CD14-positive monocyte (primary cell): Measurements from ENCODE around the gene TMEM218. TPM values are rescaled to one million over a fixed set of nuclear protein-coding genes. Genes with fewer than 3 reads are reported as not detected.
A peak's percentile ranks its signal among the peaks of the same experiment; 100 is the strongest.

Experiments
- DNase-seq, 3 donors: peaks; one replicate each; pipeline ENCODE4 v3.0.0-alpha.2; 2011 to 2022
- H2AFZ ChIP-seq: 2 replicates; pipeline ENCODE4 v1.6.0; 2012; ENCODE audit warnings: mild to moderate bottlenecking, low read depth, low read length, inconsistent platforms; ENCODE audit not compliant: insufficient read depth, poor library complexity, severe bottlenecking
- H3K27ac ChIP-seq, 2 donors: 1 replicate in 1 of 2; 2 replicates in 1 of 2; pipeline ENCODE4 v1.5.1; 2012 to 2013; ENCODE audit warnings: low read length in 2 of 2, control low read depth in 1 of 2, inconsistent platforms in 1 of 2, low read depth in 1 of 2, mild to moderate bottlenecking in 1 of 2
- H3K27me3 ChIP-seq, 2 donors: one replicate each; pipeline versions ENCODE4 v1.6.0 to v1.6.1; 2011 to 2013; ENCODE audit warnings: low read length in 2 of 2; ENCODE audit not compliant: control insufficient read depth in 2 of 2, insufficient read depth in 2 of 2
- H3K36me3 ChIP-seq, 2 donors: replicated peaks in 1 of 2; 1 replicate in 1 of 2; 2 replicates in 1 of 2; pipeline versions ENCODE4 v1.5.1 to v1.6.1; 2012 to 2013; ENCODE audit warnings: low read length in 2 of 2, control low read depth in 1 of 2, inconsistent platforms in 1 of 2, mild to moderate bottlenecking in 1 of 2; ENCODE audit not compliant: insufficient read depth in 2 of 2, control insufficient read depth in 1 of 2
- H3K4me1 ChIP-seq, 2 donors: 1 replicate in 1 of 2; 2 replicates in 1 of 2; pipeline versions ENCODE4 v1.5.1 to v1.6.1; 2012 to 2013; ENCODE audit warnings: low read length in 2 of 2, control low read depth in 1 of 2, inconsistent platforms in 1 of 2, mild to moderate bottlenecking in 1 of 2, moderate library complexity in 1 of 2; ENCODE audit not compliant: insufficient read depth in 2 of 2, control insufficient read depth in 1 of 2
- H3K4me2 ChIP-seq: replicated peaks from 2 replicates; pipeline ENCODE3; 2012; ENCODE audit warnings: low read length, moderate library complexity, mild to moderate bottlenecking; ENCODE audit not compliant: poor library complexity, severe bottlenecking; ENCODE audit errors: extremely low read depth
- H3K4me3 ChIP-seq, 3 experiments: fragments of 200-600 bp in 1 of 3; sonication (generic) in 1 of 3; replicated peaks in 1 of 3; 1 replicate in 2 of 3; 2 replicates in 1 of 3; pipeline ENCODE4 v1.5.1; 2011 to 2013; ENCODE audit warnings: low read length in 3 of 3, mild to moderate bottlenecking in 3 of 3, control low read depth in 2 of 3, low read depth in 2 of 3, inconsistent platforms in 1 of 3, moderate library complexity in 1 of 3
- H3K79me2 ChIP-seq: 2 replicates; pipeline ENCODE4 v1.6.0; 2012; ENCODE audit warnings: mild to moderate bottlenecking, control low read depth, inconsistent platforms, low read length, moderate library complexity; ENCODE audit not compliant: insufficient read depth
- H3K9ac ChIP-seq: 2 replicates; pipeline ENCODE4 v1.6.0; 2017; ENCODE audit warnings: low read length, mild to moderate bottlenecking; ENCODE audit not compliant: insufficient read depth, poor library complexity, severe bottlenecking
- H3K9me3 ChIP-seq, 2 donors: replicated peaks in 1 of 2; 1 replicate in 1 of 2; 2 replicates in 1 of 2; pipeline versions ENCODE4 v1.5.1 to v1.6.1; 2012 to 2013; ENCODE audit warnings: low read length in 2 of 2, control low read depth in 1 of 2; ENCODE audit not compliant: control insufficient read depth in 1 of 2, insufficient read depth in 1 of 2
- H4K20me1 ChIP-seq: 2 replicates; pipeline ENCODE4 v1.6.0; 2012; ENCODE audit warnings: mild to moderate bottlenecking, low read length, control low read depth, moderate library complexity; ENCODE audit not compliant: insufficient read depth
- H3K27ac Mint-ChIP-seq, 7 donors: one replicate each; pipeline ENCODE4 v1.8.0; 2020; ENCODE audit warnings: mild to moderate bottlenecking in 7 of 7, mixed read lengths in 7 of 7, moderate library complexity in 6 of 7, inconsistent platforms in 2 of 7
- H3K27me3 Mint-ChIP-seq, 3 donors: one replicate each; pipeline ENCODE4 v1.8.0; 2021 to 2022; ENCODE audit warnings: low read depth in 3 of 3, mild to moderate bottlenecking in 3 of 3, mixed read lengths in 3 of 3, moderate library complexity in 3 of 3, inconsistent platforms in 1 of 3
- H3K36me3 Mint-ChIP-seq, 2 donors: one replicate each; pipeline ENCODE4 v1.8.0; 2020; ENCODE audit warnings: mixed read lengths in 2 of 2, inconsistent platforms in 1 of 2, mild to moderate bottlenecking in 1 of 2
- H3K4me1 Mint-ChIP-seq: one replicate; pipeline ENCODE4 v1.8.0; 2020; ENCODE audit warnings: mild to moderate bottlenecking, mixed read lengths
- H3K4me3 Mint-ChIP-seq, 2 donors: one replicate each; pipeline ENCODE4 v1.8.0; 2020; ENCODE audit warnings: mild to moderate bottlenecking in 2 of 2, mixed read lengths in 2 of 2, moderate library complexity in 1 of 2
- H3K9me3 Mint-ChIP-seq, 7 donors: one replicate each; pipeline ENCODE4 v1.8.0; 2020 to 2022; ENCODE audit warnings: mixed read lengths in 7 of 7, mild to moderate bottlenecking in 6 of 7, moderate library complexity in 6 of 7, inconsistent platforms in 2 of 7
- CTCF ChIP-seq: fragments of 200-600 bp; IDR thresholded peaks from one replicate; pipeline ENCODE4 v1.8.0; 2022; ENCODE audit warnings: antibody characterized with exemption, mild to moderate bottlenecking
- WGBS: methylation state at CpG from one replicate; pipeline ENCODE4 v1.1.5; 2013; ENCODE audit warnings: missing lambda C conversion rate; ENCODE audit not compliant: insufficient coverage; 5-methylcytosine and 5-hydroxymethylcytosine counted together
- intact Hi-C, 2 donors: fragments of 100-400 bp; cut with micrococcal nuclease; formaldehyde crosslinking; loops; one replicate each; pipeline versions ENCODE4 v1.15.0 to v1.15.1; 2023
- polyA plus RNA-seq, 3 donors: library from polyadenylated mRNA; depleted of rRNA in 1 of 3; unstranded in 2 of 3; stranded (reverse) in 1 of 3; fragments of 300-500 nt in 2 of 3; fragments of >200 nt in 1 of 3; fragmentation: Illumina TruSeq in 2 of 3; gene quantifications; 1 replicate in 2 of 3; 2 replicates in 1 of 3; pipeline ENCODE4 v1.2.3, GENCODE V29; 2012 to 2021

TMEM218 gene
- polyA plus RNA-seq, 3 donors = 40.3 to 57.7 (median 55.7) TPM

GRCh38 chr11:125071435-125071834 lies 40.0 kb downstream of the TMEM218 start:
- Histone ChIP-seq H4K20me1 (no peaks in the 10 kb centered on the region), H2AFZ (no peak overlapping the region), H3K27me3 (no peaks in the 10 kb centered on the region), H3K27ac (peak overlapping the region; percentile 98 to 99), H3K9me3 (no peaks in the 10 kb centered on the region), H3K36me3 (peaks cover 0 to 14% of the 10 kb centered on the region in 2 donors), H3K4me3 (peak overlapping the region in 1 of 3 experiments; percentile 27), H3K4me1 (peaks cover 91 to 96% of the 10 kb centered on the region in 2 donors), H3K79me2 (peaks cover 55% of the 10 kb centered on the region), H3K9ac (peak overlapping the region; percentile 68), H3K4me2 (peak overlapping the region; percentile 41)
- TF ChIP-seq CTCF = no peak
- peak in 2 of 3 donors; percentile 44 to 49 for DNase-seq
- Mint-ChIP-seq H3K27ac (peak overlapping the region; percentile 99 to 100 (median 99)), H3K4me3 (peak overlapping the region in 1 of 2 donors; percentile 76), H3K27me3 (peaks cover 0 to 7% (median 5%) of the 10 kb centered on the region in 3 donors), H3K36me3 (peaks cover 31 to 55% of the 10 kb centered on the region in 2 donors), H3K4me1 (peaks cover 90% of the 10 kb centered on the region), H3K9me3 (peaks cover 0 to 2% (median 0%) of the 10 kb centered on the region in 7 donors)
- WGBS = 31% methylated on average over 4 of the region's 5 CpGs
- intact Hi-C loops = loop anchor here in 1 of 2 donors (5.0 kb wide), 1 partner anchor 41 kb away; the partner anchor contains the start of gene TMEM218

- DNase-seq = peak; percentile 97 to 99 (median 98)
- peaks cover 0 to 5% (median 5%) of the 10 kb centered on the region in 3 donors for H3K27me3 Mint-ChIP-seq
- peaks cover 0 to 2% (median 0%) of the 10 kb centered on the region in 7 donors for H3K9me3 Mint-ChIP-seq
- Histone ChIP-seq H3K4me3 (peak overlapping the region in 1 of 3 experiments; percentile 33), H3K79me2 (peaks cover 62% of the 10 kb centered on the region), H3K27me3 (no peaks in the 10 kb centered on the region), H3K27ac (peak overlapping the region; percentile 98 to 99), H3K9ac (peak overlapping the region; percentile 68), H3K9me3 (no peaks in the 10 kb centered on the region), H3K4me2 (peak overlapping the region; percentile 42), H2AFZ (peak overlapping the region; percentile 43), H3K4me1 (peaks cover 90 to 96% of the 10 kb centered on the region in 2 donors), H3K36me3 (peaks cover 0 to 10% of the 10 kb centered on the region in 2 donors), H4K20me1 (no peaks in the 10 kb centered on the region)
- 17% methylated on average over 2 of the region's 7 CpGs for WGBS
- peaks cover 30 to 51% of the 10 kb centered on the region in 2 donors for H3K36me3 Mint-ChIP-seq
- peak overlapping the region; percentile 99 to 100 (median 99) for H3K27ac Mint-ChIP-seq
- H3K4me1 Mint-ChIP-seq = peaks cover 90% of the 10 kb centered on the region
- intact Hi-C loops = loop anchor here in 1 of 2 donors (5.0 kb wide), 1 partner anchor 42 kb away; the partner anchor contains the start of gene TMEM218
- peak overlapping the region; percentile 6 to 76 for H3K4me3 Mint-ChIP-seq
- TF ChIP-seq CTCF = no peak
These were observed 40.6 kb downstream of the TMEM218 start for GRCh38 chr11:125070699-125071254.
